GM12878 (cell line): ENCODE data around the gene CYLC1. TPM values are rescaled to one million over a fixed set of nuclear protein-coding genes. Genes with fewer than 3 reads are reported as not detected.
A peak's percentile ranks its signal among the peaks of the same experiment; 100 is the strongest.

Experiments used
- ATAC-seq: fragments of 200-7000 bp; cut with Tn5 transposase; 3 replicates; pipeline ENCODE4 v1.9.1; 2020; ENCODE audit warnings: mild to moderate bottlenecking, moderate library complexity
- BruUV-seq: library from RNA; stranded (reverse); fragments of 400-500 nt; replicated peaks from 2 replicates; lab custom pipeline; 2021; lab: Mats Ljungman, UMichigan
- CTCF ChIA-PET: fragments of 300-600 bp; sonication (Branson Sonifier 250); formaldehyde crosslinking; extraction: SDS; loops from one replicate; lab custom pipeline; 2021; ENCODE audit warnings: inconsistent platforms; lab: Yijun Ruan, JAX
- POLR2A ChIA-PET: fragments of 350-600 bp; formaldehyde crosslinking; extraction: SDS; loops from one replicate; lab custom pipeline; 2021; ENCODE audit warnings: inconsistent platforms; lab: Charles Lee
- RAD21 ChIA-PET: fragments of 300-600 bp; sonication (Branson Sonifier 250); formaldehyde crosslinking; loops from one replicate; lab custom pipeline; 2023; ENCODE audit warnings: antibody characterized with exemption; ENCODE audit not compliant: unreplicated experiment; lab: Charles Lee
- SMC1A ChIA-PET: fragments of 300-600 bp; sonication (Branson Sonifier 250); formaldehyde crosslinking; loops from one replicate; lab custom pipeline; 2023; ENCODE audit not compliant: unreplicated experiment, uncharacterized antibody; lab: Charles Lee
- DNase-seq: peaks from one replicate; pipeline ENCODE4 v3.0.0-alpha.2; 2011; ENCODE audit warnings: low read depth, low spot score
- FAIRE-seq: peaks from 3 replicates; lab custom pipeline; 2011; peaks lifted over from hg19 to GRCh38; lab: Jason Lieb, UNC
- H2AFZ ChIP-seq: 2 replicates; pipeline ENCODE4 v1.6.0; 2011; ENCODE audit warnings: low read depth, low read length, control low read depth; ENCODE audit not compliant: control insufficient read depth
- H3K27ac ChIP-seq: 2 replicates; pipeline ENCODE4 v1.5.1; 2011; ENCODE audit warnings: control low read depth; ENCODE audit not compliant: control insufficient read depth, insufficient read depth
- H3K27me3 ChIP-seq, 2 experiments: replicated peaks in 1 of 2; 2 replicates each; pipeline versions ENCODE4 v1.6.0 to v1.6.1; 2011; ENCODE audit warnings: low read length in 1 of 2; ENCODE audit not compliant: control insufficient read depth in 2 of 2, insufficient read depth in 2 of 2
- H3K36me3 ChIP-seq, 2 experiments: 2 replicates each; pipeline ENCODE4 v1.5.1; 2011; ENCODE audit warnings: low read length in 1 of 2; ENCODE audit not compliant: control insufficient read depth in 2 of 2, insufficient read depth in 2 of 2
- H3K4me1 ChIP-seq: 2 replicates; pipeline ENCODE4 v1.6.1; 2011; ENCODE audit warnings: mild to moderate bottlenecking, low read length, moderate library complexity, mixed read lengths; ENCODE audit not compliant: control insufficient read depth, insufficient read depth
- H3K4me2 ChIP-seq: 2 replicates; pipeline ENCODE4 v1.6.0; 2011; ENCODE audit warnings: control low read depth; ENCODE audit not compliant: control insufficient read depth, insufficient read depth
- H3K4me3 ChIP-seq: fragments of 200-600 bp; sonication (generic); 2 replicates; pipeline ENCODE4 v1.5.1; 2016
- H3K79me2 ChIP-seq: 2 replicates; pipeline ENCODE4 v1.6.0; 2011; ENCODE audit warnings: low read length; ENCODE audit not compliant: control insufficient read depth, insufficient read depth
- H3K9ac ChIP-seq: 2 replicates; pipeline ENCODE4 v1.8.0; 2011; ENCODE audit warnings: low read length, control low read depth, mixed read lengths; ENCODE audit not compliant: control insufficient read depth, insufficient read depth
- H3K9me3 ChIP-seq: replicated peaks from 3 replicates; pipeline ENCODE4 v1.5.1; 2011; ENCODE audit warnings: mild to moderate bottlenecking, low read length; ENCODE audit not compliant: control insufficient read depth, insufficient read depth
- H4K20me1 ChIP-seq: 2 replicates; pipeline ENCODE4 v1.6.0; 2011; ENCODE audit not compliant: control insufficient read depth, insufficient read depth
- BACH1 ChIP-seq: fragments of 450-650 bp; IDR thresholded peaks from 2 replicates; pipeline ENCODE4 v1.6.1; 2017; ENCODE audit warnings: mild to moderate bottlenecking, borderline replicate concordance
- CEBPB ChIP-seq, 2 experiments: fragments of 150-350 bp in 1 of 2; IDR thresholded peaks; 2 replicates each; pipeline ENCODE4 v1.6.1; 2012 to 2014; ENCODE audit warnings: low read depth in 2 of 2, low read length in 2 of 2, borderline replicate concordance in 1 of 2, inconsistent platforms in 1 of 2
- KAT2A ChIP-seq: conservative IDR thresholded peaks from 2 replicates; pipeline ENCODE4 v1.6.1; 2011; ENCODE audit warnings: low read depth, low read length; ENCODE audit not compliant: control insufficient read depth
- LARP7 ChIP-seq: fragments of 450-650 bp; IDR thresholded peaks from 2 replicates; pipeline ENCODE4 v1.6.1; 2017; ENCODE audit warnings: mild to moderate bottlenecking
- PKNOX1 ChIP-seq: fragments of 450-650 bp; IDR thresholded peaks from 2 replicates; pipeline ENCODE4 v1.6.1; 2016; ENCODE audit warnings: mild to moderate bottlenecking
- POLR2AphosphoS2 ChIP-seq: IDR thresholded peaks from 2 replicates; pipeline ENCODE4 v1.6.1; 2011; ENCODE audit warnings: low read depth, mild to moderate bottlenecking, low read length, improper control_type of control experiment, moderate library complexity
- RAD21 ChIP-seq: IDR thresholded peaks from 2 replicates; pipeline ENCODE4 v1.6.1; 2011; ENCODE audit warnings: mild to moderate bottlenecking, low read depth, low read length, moderate library complexity; ENCODE audit not compliant: insufficient read depth
- SP1 ChIP-seq: IDR thresholded peaks from one replicate; pipeline ENCODE4 v1.6.1; 2011; ENCODE audit warnings: low read depth, low read length
- SPI1 ChIP-seq: IDR thresholded peaks from 2 replicates; pipeline ENCODE4 v1.6.1; 2011; ENCODE audit warnings: low read depth, mild to moderate bottlenecking, low read length, moderate library complexity, borderline replicate concordance; ENCODE audit not compliant: insufficient read depth
- WGBS: methylation state at CpG from one replicate; pipeline ENCODE4 v1.1.6; 2016; ENCODE audit warnings: low lambda C conversion rate; ENCODE audit not compliant: insufficient replicate concordance, insufficient coverage; ENCODE audit errors: missing lambda C conversion rate; 5-methylcytosine and 5-hydroxymethylcytosine counted together
- in situ Hi-C: fragments of 300-500 bp; cut with MboI; formaldehyde crosslinking; loops from 9 replicates; pipeline ENCODE4 v1.14.3; 2018; ENCODE audit warnings: mixed read lengths
- intact Hi-C: fragments of 100-400 bp; cut with micrococcal nuclease; formaldehyde crosslinking; loops from one replicate; pipeline ENCODE4 v1.14.2; 2022; ENCODE audit not compliant: unreplicated experiment
- polyA plus RNA-seq, 11 experiments: library from polyadenylated mRNA; depleted of rRNA in 4 of 11; unstranded in 6 of 11; stranded (reverse) in 5 of 11; fragments of >200 nt; fragmentation: Nextera tagmentation in 4 of 11; fragmentation: Illumina TruSeq in 1 of 11; extraction: Ambion mirVana in 4 of 11; extraction: Trizol in 1 of 11; gene quantifications; 1 replicate in 1 of 11; 2 replicates in 10 of 11; pipeline versions ENCODE4 v1.2.1 to v1.2.3, GENCODE V29; 2011 to 2016; ENCODE audit warnings: inconsistent platforms in 2 of 11, missing spikeins in 2 of 11, low read depth in 1 of 11
- total RNA-seq, 4 experiments: library from RNA; depleted of rRNA in 3 of 4; stranded (reverse); fragments of >200 nt in 3 of 4; fragmentation: Illumina TruSeq in 1 of 4; extraction: Trizol in 1 of 4; gene quantifications; 2 replicates each; pipeline versions ENCODE4 v1.2.1 to v1.2.3, GENCODE V29; 2013 to 2021
- TF ChIP-seq, protein P1 (sequence below): fragments of 450-650 bp; formaldehyde crosslinking; IDR thresholded peaks from 2 replicates; pipeline ENCODE4 v1.4.0; 2022; ENCODE audit warnings: mild to moderate bottlenecking, moderate library complexity
- TF ChIP-seq, protein P2 (sequence below): IDR thresholded peaks from 2 replicates; pipeline ENCODE4 v1.6.1; 2012; ENCODE audit warnings: low read length, inconsistent platforms
- TF ChIP-seq, protein P3 (sequence below): IDR thresholded peaks from 2 replicates; pipeline ENCODE4 v1.6.1; 2012; ENCODE audit warnings: mild to moderate bottlenecking, low read depth, low read length

Gene CYLC1
- total and polyA plus RNA-seq, 10 of the 15 experiments (the other 5 are each of a cell fraction or from before 2014, with no cell fraction given), result not detected

GRCh38 chrX:83906921-83907320 is 46.0 kb downstream of the CYLC1 start (continued):
- TF ChIP-seq, protein P1, sequence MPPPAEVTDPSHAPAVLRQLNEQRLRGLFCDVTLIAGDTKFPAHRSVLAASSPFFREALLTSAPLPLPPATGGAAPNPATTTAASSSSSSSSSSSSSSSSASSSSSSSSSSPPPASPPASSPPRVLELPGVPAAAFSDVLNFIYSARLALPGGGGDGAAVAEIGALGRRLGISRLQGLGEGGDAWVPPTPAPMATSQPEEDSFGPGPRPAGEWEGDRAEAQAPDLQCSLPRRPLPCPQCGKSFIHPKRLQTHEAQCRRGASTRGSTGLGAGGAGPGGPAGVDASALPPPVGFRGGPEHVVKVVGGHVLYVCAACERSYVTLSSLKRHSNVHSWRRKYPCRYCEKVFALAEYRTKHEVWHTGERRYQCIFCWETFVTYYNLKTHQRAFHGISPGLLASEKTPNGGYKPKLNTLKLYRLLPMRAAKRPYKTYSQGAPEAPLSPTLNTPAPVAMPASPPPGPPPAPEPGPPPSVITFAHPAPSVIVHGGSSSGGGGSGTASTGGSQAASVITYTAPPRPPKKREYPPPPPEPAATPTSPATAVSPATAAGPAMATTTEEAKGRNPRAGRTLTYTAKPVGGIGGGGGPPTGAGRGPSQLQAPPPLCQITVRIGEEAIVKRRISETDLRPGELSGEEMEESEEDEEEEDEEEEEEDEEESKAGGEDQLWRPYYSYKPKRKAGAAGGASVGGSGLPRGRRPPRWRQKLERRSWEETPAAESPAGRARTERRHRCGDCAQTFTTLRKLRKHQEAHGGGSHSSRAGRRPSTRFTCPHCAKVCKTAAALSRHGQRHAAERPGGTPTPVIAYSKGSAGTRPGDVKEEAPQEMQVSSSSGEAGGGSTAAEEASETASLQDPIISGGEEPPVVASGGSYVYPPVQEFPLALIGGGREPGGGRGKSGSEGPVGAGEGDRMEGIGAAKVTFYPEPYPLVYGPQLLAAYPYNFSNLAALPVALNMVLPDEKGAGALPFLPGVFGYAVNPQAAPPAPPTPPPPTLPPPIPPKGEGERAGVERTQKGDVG (CRISPR knock-in tag), result no peak
- TF ChIP-seq, protein P2, sequence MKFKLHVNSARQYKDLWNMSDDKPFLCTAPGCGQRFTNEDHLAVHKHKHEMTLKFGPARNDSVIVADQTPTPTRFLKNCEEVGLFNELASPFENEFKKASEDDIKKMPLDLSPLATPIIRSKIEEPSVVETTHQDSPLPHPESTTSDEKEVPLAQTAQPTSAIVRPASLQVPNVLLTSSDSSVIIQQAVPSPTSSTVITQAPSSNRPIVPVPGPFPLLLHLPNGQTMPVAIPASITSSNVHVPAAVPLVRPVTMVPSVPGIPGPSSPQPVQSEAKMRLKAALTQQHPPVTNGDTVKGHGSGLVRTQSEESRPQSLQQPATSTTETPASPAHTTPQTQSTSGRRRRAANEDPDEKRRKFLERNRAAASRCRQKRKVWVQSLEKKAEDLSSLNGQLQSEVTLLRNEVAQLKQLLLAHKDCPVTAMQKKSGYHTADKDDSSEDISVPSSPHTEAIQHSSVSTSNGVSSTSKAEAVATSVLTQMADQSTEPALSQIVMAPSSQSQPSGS, result no peak
- TF ChIP-seq PKNOX1 (no peak), POLR2AphosphoS2 (no peak)

DNA sequence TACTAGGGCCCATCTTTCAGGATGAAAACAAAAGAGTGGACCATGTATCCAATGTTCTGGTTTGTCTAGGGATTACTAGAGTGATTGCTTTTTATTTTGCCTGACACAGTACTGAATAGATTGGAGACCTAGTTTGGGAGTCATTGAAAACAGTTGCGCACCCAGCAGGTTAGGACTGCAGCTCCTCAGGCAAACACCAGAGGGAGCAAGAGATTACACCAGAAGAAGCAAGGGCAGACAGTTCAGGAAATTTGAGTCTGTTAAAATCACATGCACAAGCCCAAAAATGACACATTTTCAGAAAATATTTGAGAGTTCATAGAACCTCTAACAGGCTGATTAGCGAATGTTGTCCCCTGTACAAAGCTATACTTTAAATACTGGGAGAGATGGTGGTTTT is 55.6 kb downstream of the CYLC1 start:
- ChIA-PET SMC1A (no interaction called here), POLR2A (no interaction called here), CTCF (interaction anchor here (0.7 kb wide), 1 partner anchor 126 kb away, joined by 7 read pairs; no protein-coding TSS in a partner anchor), RAD21 (no interaction called here)
- Histone ChIP-seq H3K4me2 (no peak overlapping the region), H4K20me1 (no peaks in the 10 kb centered on the region), H3K36me3 (no peaks in the 10 kb centered on the region), H3K27ac (no peak overlapping the region), H3K9ac (no peak overlapping the region), H3K4me1 (no peaks in the 10 kb centered on the region), H3K79me2 (no peaks in the 10 kb centered on the region), H3K4me3 (no peak overlapping the region), H3K27me3 (no peaks in the 10 kb centered on the region), H3K9me3 (no peaks in the 10 kb centered on the region), H2AFZ (no peak overlapping the region)
- no TSS peak for BruUV-seq
- in situ Hi-C loops, result no loop called here
- intact Hi-C loops, result no loop called here
- 50% methylated on average over 2 of the region's 2 CpGs for WGBS
- no peak for FAIRE-seq
- no peak for DNase-seq
- peak; percentile 38; the same call in 2 of the 3 replicates for ATAC-seq
- no peak for TF ChIP-seq CEBPB (IDR thresholded peaks at IDR 0.05; ENCODE audit: borderline replicate concordance in 1 of 2, low read depth in 2 of 2, low read length in 2 of 2)
- no peak for TF ChIP-seq BACH1
- peak; percentile 19; the same call in 1 of the 2 replicates for TF ChIP-seq RAD21
- TF ChIP-seq LARP7, result no peak
- no peak for TF ChIP-seq SPI1
- TF ChIP-seq, protein P3, sequence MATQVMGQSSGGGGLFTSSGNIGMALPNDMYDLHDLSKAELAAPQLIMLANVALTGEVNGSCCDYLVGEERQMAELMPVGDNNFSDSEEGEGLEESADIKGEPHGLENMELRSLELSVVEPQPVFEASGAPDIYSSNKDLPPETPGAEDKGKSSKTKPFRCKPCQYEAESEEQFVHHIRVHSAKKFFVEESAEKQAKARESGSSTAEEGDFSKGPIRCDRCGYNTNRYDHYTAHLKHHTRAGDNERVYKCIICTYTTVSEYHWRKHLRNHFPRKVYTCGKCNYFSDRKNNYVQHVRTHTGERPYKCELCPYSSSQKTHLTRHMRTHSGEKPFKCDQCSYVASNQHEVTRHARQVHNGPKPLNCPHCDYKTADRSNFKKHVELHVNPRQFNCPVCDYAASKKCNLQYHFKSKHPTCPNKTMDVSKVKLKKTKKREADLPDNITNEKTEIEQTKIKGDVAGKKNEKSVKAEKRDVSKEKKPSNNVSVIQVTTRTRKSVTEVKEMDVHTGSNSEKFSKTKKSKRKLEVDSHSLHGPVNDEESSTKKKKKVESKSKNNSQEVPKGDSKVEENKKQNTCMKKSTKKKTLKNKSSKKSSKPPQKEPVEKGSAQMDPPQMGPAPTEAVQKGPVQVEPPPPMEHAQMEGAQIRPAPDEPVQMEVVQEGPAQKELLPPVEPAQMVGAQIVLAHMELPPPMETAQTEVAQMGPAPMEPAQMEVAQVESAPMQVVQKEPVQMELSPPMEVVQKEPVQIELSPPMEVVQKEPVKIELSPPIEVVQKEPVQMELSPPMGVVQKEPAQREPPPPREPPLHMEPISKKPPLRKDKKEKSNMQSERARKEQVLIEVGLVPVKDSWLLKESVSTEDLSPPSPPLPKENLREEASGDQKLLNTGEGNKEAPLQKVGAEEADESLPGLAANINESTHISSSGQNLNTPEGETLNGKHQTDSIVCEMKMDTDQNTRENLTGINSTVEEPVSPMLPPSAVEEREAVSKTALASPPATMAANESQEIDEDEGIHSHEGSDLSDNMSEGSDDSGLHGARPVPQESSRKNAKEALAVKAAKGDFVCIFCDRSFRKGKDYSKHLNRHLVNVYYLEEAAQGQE, result no peak
- no peak for TF ChIP-seq PKNOX1
- no peak for TF ChIP-seq KAT2A
- TF ChIP-seq SP1, result no peak
